ENCODE data around the gene STAP1.

GRCh38 chr4:67546971-67547370, 11.6 kb upstream of the STAP1 start:
- TF ChIP-seq CTCF (conservative IDR thresholded peaks at IDR 0.05; ENCODE audit: low read length) (peak; percentile 52), EZH2phosphoT487 (IDR thresholded peaks at IDR 0.05; ENCODE audit: borderline replicate concordance, low read depth, low read length) (no peak)
